Natural killer cell (primary cell): Measurements from ENCODE around the gene MAPK7. TPM values are rescaled to one million over a fixed set of nuclear protein-coding genes. Genes with fewer than 3 reads are reported as not detected.

ENCODE experiments used
- ATAC-seq, 3 donors: fragments of 150-1000 bp in 2 of 3; fragments of 200-7000 bp in 1 of 3; cut with Tn5 transposase; 1 replicate in 1 of 3; 2 replicates in 2 of 3; pipeline ENCODE4 v1.10.0; 2021; ENCODE audit warnings: mild to moderate bottlenecking in 2 of 3, moderate library complexity in 2 of 3
- DNase-seq, 2 donors: peaks; one replicate each; pipeline versions ENCODE4 v3.0.0 to v3.0.0-alpha.2; 2013 to 2021; ENCODE audit warnings: mixed read lengths in 1 of 2
- H3K27ac ChIP-seq: one replicate; pipeline ENCODE4 v1.5.1; 2013; ENCODE audit warnings: mild to moderate bottlenecking, low read length
- H3K27me3 ChIP-seq: one replicate; pipeline ENCODE4 v1.6.1; 2013; ENCODE audit warnings: low read length; ENCODE audit not compliant: control insufficient read depth, insufficient read depth
- H3K36me3 ChIP-seq: one replicate; pipeline ENCODE4 v1.6.1; 2013; ENCODE audit warnings: low read length; ENCODE audit not compliant: control insufficient read depth, insufficient read depth
- H3K4me1 ChIP-seq: one replicate; pipeline ENCODE4 v1.6.1; 2013; ENCODE audit warnings: low read length; ENCODE audit not compliant: control insufficient read depth, insufficient read depth
- H3K4me3 ChIP-seq: one replicate; pipeline ENCODE4 v1.5.1; 2013; ENCODE audit warnings: low read length
- H3K9me3 ChIP-seq: one replicate; pipeline ENCODE4 v1.6.1; 2013; ENCODE audit warnings: low read length; ENCODE audit not compliant: control insufficient read depth, insufficient read depth
- H3K27ac Mint-ChIP-seq, 2 donors: one replicate each; pipeline ENCODE4 v1.8.0; 2022; ENCODE audit warnings: mild to moderate bottlenecking in 2 of 2, mixed read lengths in 2 of 2, moderate library complexity in 1 of 2
- H3K27me3 Mint-ChIP-seq, 2 donors: one replicate each; pipeline ENCODE4 v1.8.0; 2022; ENCODE audit warnings: low read depth in 2 of 2, mixed read lengths in 2 of 2
- H3K36me3 Mint-ChIP-seq: one replicate; pipeline ENCODE4 v1.8.0; 2022; ENCODE audit warnings: mixed read lengths
- H3K4me1 Mint-ChIP-seq, 2 donors: one replicate each; pipeline ENCODE4 v1.8.0; 2022; ENCODE audit warnings: mixed read lengths in 2 of 2
- H3K4me3 Mint-ChIP-seq: one replicate; pipeline ENCODE4 v1.8.0; 2022; ENCODE audit warnings: mild to moderate bottlenecking, moderate library complexity, mixed read lengths
- H3K9me3 Mint-ChIP-seq, 2 donors: one replicate each; pipeline ENCODE4 v1.8.0; 2022; ENCODE audit warnings: mixed read lengths in 2 of 2
- CTCF ChIP-seq: fragments of 200-600 bp; IDR thresholded peaks from one replicate; pipeline ENCODE4 v1.8.0; 2022; ENCODE audit warnings: antibody characterized with exemption
- WGBS: methylation state at CpG from one replicate; pipeline ENCODE4 v1.1.7; 2013; ENCODE audit warnings: missing lambda C conversion rate; ENCODE audit not compliant: insufficient coverage; 5-methylcytosine and 5-hydroxymethylcytosine counted together
- intact Hi-C: fragments of 100-400 bp; cut with micrococcal nuclease; formaldehyde crosslinking; loops from one replicate; pipeline ENCODE4 v1.14.2; 2022
- total RNA-seq, 4 donors: library from RNA; stranded (reverse); fragments of 120-200 nt in 1 of 4; gene quantifications; one replicate each; pipeline versions ENCODE4 v1.2.3 to v1.2.4, GENCODE V29; 2013 to 2022

Gene MAPK7
- total RNA-seq, 3 donors from 2014 or later (not counting 1 experiment from before 2014, with no cell fraction given), result 39.2 to 63.5 (median 54.1) TPM

DNA sequence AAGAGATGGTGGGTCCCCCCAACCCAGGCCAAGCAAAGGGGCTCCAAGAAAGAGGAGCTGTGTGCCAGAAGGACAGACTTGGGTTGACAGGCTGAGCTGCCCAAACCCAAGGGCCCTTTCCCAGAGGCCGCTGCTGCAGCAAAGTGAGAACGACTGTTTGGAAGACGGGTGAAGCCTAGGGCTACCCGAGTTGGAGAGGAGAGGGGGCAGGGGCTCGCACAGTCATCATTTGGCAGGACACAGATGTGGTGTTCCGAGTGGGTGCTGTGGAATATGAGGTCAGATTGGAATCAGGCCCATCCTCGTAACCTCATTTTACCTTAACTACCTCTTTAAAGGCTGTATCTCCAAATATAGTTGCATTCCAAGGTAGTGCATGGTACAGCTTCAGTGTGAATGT is 14.0 kb downstream of the MAPK7 start:
- Histone ChIP-seq H3K27me3 (peaks cover 3% of the 10 kb centered on the region), H3K36me3 (no peaks in the 10 kb centered on the region), H3K4me3 (no peak overlapping the region), H3K27ac (no peak overlapping the region), H3K4me1 (peaks cover 2% of the 10 kb centered on the region), H3K9me3 (no peaks in the 10 kb centered on the region)
- DNase-seq (no peak), ATAC-seq (no peak)
- Mint-ChIP-seq H3K27me3 (peaks cover 0 to 7% of the 10 kb centered on the region in 2 donors), H3K36me3 (no peaks in the 10 kb centered on the region), H3K4me1 (peaks cover 0 to 9% of the 10 kb centered on the region in 2 donors), H3K4me3 (no peak overlapping the region), H3K9me3 (no peaks in the 10 kb centered on the region), H3K27ac (no peak overlapping the region)
- TF ChIP-seq CTCF, result no peak
- WGBS, result 91% methylated on average over 7 of the region's 7 CpGs
- intact Hi-C loops, result no loop called here

- peaks cover 0 to 4% of the 10 kb centered on the region in 2 donors for H3K27me3 Mint-ChIP-seq
- H3K27ac Mint-ChIP-seq, result no peak overlapping the region
- TF ChIP-seq CTCF, result no peak
- no peaks in the 10 kb centered on the region for H3K4me1 ChIP-seq
- no peak overlapping the region for H3K4me3 Mint-ChIP-seq
- ATAC-seq (no peak), DNase-seq (no peak)
- no peaks in the 10 kb centered on the region for H3K36me3 ChIP-seq
- H3K9me3 Mint-ChIP-seq, result no peaks in the 10 kb centered on the region
- no peak overlapping the region for H3K27ac ChIP-seq
- no peak overlapping the region for H3K4me3 ChIP-seq
- intact Hi-C loops, result no loop called here
- H3K36me3 Mint-ChIP-seq, result no peaks in the 10 kb centered on the region
- peaks cover 5 to 6% of the 10 kb centered on the region in 2 donors for H3K4me1 Mint-ChIP-seq
- WGBS, result 82% methylated on average over 6 of the region's 6 CpGs
- no peaks in the 10 kb centered on the region for H3K9me3 ChIP-seq
- H3K27me3 ChIP-seq, result no peaks in the 10 kb centered on the region
Observed at GRCh38 chr17:19397556-19398041, 19.3 kb downstream of the MAPK7 start.

DNA sequence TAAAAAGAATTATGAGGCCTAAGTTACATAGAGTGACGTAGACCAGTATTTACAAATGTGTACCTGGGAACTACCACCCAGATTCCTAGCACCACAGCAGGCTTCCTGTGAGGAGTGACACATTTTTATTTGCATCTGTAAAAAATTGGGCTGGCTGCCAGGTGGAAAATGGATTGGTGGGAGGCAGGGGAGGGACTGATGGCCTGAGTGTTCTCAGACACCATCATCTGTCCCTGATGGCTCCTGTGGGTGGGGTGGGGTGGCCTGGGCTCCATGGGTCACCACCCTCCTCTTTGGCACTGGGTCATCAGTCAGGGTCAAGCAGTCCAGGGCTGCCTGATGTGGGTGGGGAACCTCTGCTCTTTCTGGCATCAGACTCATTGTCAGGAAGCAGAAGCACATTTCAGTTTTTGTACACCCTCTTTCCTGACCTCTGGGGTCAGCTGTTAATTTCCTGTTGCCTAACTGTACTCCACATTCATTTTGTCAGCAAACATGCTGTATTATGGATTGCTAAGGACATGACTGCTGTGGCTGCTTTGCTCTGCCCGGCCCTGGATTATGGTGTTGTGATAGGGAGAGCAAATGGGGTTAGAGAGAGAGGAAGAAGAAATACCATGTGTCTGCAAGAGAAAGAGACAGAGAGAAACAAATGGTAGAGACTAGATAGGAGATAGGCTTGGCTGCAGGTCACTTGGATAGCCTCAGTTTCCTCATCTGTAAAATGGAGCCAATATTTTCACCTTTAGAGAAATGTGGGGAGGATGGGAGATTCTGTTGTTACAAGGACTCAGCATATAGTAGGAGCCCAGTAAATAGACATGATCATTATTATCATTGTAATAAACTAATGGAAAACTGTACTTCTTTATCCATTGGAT is 20.2 kb downstream of the MAPK7 start:
- WGBS, result 76% methylated on average over 2 of the region's 2 CpGs
- peaks cover 0 to 4% of the 10 kb centered on the region in 2 donors for H3K27me3 Mint-ChIP-seq
- intact Hi-C loops, result no loop called here
- no peaks in the 10 kb centered on the region for H3K36me3 Mint-ChIP-seq
- H3K9me3 Mint-ChIP-seq, result no peaks in the 10 kb centered on the region
- no peak for TF ChIP-seq CTCF
- Histone ChIP-seq H3K4me3 (no peak overlapping the region), H3K4me1 (no peaks in the 10 kb centered on the region), H3K27me3 (no peaks in the 10 kb centered on the region), H3K9me3 (no peaks in the 10 kb centered on the region), H3K27ac (no peak overlapping the region), H3K36me3 (no peaks in the 10 kb centered on the region)
- DNase-seq (no peak), ATAC-seq (no peak)
- H3K27ac Mint-ChIP-seq, result peak overlapping the region in 1 of 2 donors; percentile 53
- peaks cover 5 to 6% of the 10 kb centered on the region in 2 donors for H3K4me1 Mint-ChIP-seq
- H3K4me3 Mint-ChIP-seq, result no peak overlapping the region
